Vagina (tissue), 2 donors: ENCODE results near the gene ASS1.

Source experiments
- POLR2A ChIP-seq, 2 donors: fragments of 450-650 bp; IDR thresholded peaks; one replicate each; pipeline ENCODE4 v1.6.1; 2017; ENCODE audit warnings: antibody characterized with exemption in 2 of 2, mild to moderate bottlenecking in 2 of 2, moderate library complexity in 2 of 2
- POLR2AphosphoS5 ChIP-seq, 2 donors: sonication (generic); formaldehyde crosslinking; IDR thresholded peaks; one replicate each; pipeline ENCODE4 v1.9.0; 2017; ENCODE audit warnings: antibody characterized with exemption in 2 of 2, mild to moderate bottlenecking in 2 of 2, low read depth in 1 of 2; ENCODE audit not compliant: insufficient read depth in 1 of 2
- TF ChIP-seq, protein P1 (sequence below), 3 experiments: fragments of 450-650 bp in 2 of 3; fragments of 200-600 bp in 1 of 3; sonication (generic) in 1 of 3; IDR thresholded peaks; one replicate each; pipeline ENCODE4 v1.5.1; 2017 to 2019; ENCODE audit warnings: antibody characterized with exemption in 3 of 3, mild to moderate bottlenecking in 2 of 3, moderate library complexity in 2 of 3

GRCh38 chr9:130493476-130493875 is 48.7 kb downstream of the ASS1 start:
- TF ChIP-seq, protein P1, sequence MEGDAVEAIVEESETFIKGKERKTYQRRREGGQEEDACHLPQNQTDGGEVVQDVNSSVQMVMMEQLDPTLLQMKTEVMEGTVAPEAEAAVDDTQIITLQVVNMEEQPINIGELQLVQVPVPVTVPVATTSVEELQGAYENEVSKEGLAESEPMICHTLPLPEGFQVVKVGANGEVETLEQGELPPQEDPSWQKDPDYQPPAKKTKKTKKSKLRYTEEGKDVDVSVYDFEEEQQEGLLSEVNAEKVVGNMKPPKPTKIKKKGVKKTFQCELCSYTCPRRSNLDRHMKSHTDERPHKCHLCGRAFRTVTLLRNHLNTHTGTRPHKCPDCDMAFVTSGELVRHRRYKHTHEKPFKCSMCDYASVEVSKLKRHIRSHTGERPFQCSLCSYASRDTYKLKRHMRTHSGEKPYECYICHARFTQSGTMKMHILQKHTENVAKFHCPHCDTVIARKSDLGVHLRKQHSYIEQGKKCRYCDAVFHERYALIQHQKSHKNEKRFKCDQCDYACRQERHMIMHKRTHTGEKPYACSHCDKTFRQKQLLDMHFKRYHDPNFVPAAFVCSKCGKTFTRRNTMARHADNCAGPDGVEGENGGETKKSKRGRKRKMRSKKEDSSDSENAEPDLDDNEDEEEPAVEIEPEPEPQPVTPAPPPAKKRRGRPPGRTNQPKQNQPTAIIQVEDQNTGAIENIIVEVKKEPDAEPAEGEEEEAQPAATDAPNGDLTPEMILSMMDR (IDR thresholded peaks at IDR 0.05), result no peak
- TF ChIP-seq POLR2A (IDR thresholded peaks at IDR 0.05) (no peak), POLR2AphosphoS5 (IDR thresholded peaks at IDR 0.05; ENCODE audit: insufficient read depth in 1 of 2, low read depth in 1 of 2) (no peak)
